Prostate gland (tissue), 2 donors: Measurements from ENCODE around the gene DCP1B.

Source experiments
- POLR2A ChIP-seq: fragments of 450-650 bp; IDR thresholded peaks from one replicate; pipeline ENCODE4 v1.6.1; 2016; ENCODE audit warnings: antibody characterized with exemption, mild to moderate bottlenecking
- TF ChIP-seq, protein P1 (sequence below), 4 experiments: fragments of 200-600 bp in 2 of 4; fragments of 450-650 bp in 2 of 4; sonication (generic) in 2 of 4; IDR thresholded peaks; 1 replicate in 3 of 4; 2 replicates in 1 of 4; pipeline ENCODE4 v1.5.1; 2016 to 2019; ENCODE audit warnings: antibody characterized with exemption in 4 of 4, mild to moderate bottlenecking in 2 of 4, moderate library complexity in 2 of 4

DNA sequence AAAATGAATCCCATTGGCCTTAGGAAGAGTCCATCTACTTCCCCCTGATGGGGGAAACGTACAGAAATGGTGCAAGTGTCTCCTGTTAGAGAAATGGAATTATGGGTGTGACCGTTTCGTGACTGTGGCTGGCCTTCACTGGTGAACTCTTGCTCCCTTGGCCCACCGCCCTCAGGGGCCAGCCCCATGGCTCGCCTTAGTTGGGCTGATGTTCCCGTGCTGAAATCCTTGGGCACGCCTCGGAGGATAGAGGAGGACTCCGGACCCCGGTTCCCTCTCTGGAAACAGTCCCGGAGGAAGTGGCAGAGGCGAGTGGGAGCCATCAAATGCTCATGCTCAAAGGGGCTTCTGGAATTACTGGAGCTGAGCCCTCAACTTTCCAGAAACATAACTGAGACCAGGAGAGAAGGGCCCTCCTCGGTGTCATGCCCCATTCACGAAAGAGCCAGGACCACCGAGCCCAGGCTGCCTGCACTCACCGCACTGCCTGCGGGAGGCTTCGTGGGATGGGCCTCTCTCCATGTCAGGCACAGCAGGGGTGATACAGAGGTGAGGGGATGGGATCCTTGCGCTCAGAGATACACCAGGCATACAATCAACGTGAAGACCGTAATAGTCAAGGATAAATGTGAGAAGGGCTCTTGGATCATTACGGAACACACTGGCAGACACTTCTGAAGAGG, 75.7 kb downstream of the DCP1B start:
- no peak for TF ChIP-seq POLR2A
- TF ChIP-seq, protein P1, sequence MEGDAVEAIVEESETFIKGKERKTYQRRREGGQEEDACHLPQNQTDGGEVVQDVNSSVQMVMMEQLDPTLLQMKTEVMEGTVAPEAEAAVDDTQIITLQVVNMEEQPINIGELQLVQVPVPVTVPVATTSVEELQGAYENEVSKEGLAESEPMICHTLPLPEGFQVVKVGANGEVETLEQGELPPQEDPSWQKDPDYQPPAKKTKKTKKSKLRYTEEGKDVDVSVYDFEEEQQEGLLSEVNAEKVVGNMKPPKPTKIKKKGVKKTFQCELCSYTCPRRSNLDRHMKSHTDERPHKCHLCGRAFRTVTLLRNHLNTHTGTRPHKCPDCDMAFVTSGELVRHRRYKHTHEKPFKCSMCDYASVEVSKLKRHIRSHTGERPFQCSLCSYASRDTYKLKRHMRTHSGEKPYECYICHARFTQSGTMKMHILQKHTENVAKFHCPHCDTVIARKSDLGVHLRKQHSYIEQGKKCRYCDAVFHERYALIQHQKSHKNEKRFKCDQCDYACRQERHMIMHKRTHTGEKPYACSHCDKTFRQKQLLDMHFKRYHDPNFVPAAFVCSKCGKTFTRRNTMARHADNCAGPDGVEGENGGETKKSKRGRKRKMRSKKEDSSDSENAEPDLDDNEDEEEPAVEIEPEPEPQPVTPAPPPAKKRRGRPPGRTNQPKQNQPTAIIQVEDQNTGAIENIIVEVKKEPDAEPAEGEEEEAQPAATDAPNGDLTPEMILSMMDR (IDR thresholded peaks at IDR 0.05): no peak
